Measurements from ENCODE around the gene NCS1.

DNA sequence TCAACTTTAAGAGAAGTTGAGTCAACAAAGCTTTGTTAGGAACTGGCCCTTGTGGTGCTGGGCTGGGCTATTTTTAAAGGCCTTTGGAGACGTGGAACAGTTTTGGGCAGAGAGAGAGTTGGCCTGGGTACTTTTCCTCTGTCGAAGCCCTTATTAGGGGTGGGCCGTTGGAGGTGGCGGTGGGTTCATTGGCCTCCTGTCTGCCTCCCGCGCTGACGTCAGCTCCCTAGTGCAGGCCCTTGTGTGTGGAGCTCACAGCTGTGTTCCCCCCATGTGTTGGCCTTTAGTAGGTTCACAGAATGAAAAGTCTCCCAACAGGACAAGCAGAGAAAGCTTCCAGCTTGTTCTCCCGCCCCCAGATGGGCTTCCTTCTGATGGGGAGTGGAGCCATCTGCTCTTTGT is 2.7 kb downstream of the NCS1 start:
- TF ChIP-seq ZZZ3 (IDR thresholded peaks at IDR 0.05) (no peak), REST (IDR thresholded peaks at IDR 0.05; ENCODE audit: borderline replicate concordance) (no peak), REST (CRISPR knock-in tag; IDR thresholded peaks at IDR 0.05; ENCODE audit: low read depth) (no peak), CEBPG (CRISPR knock-in tag; IDR thresholded peaks at IDR 0.05) (no peak), CEBPG (tag; conservative IDR thresholded peaks at IDR 0.05 in 1 of 2, IDR thresholded peaks at IDR 0.05 in 1 of 2) (no peak), ZNF133 (CRISPR knock-in tag; IDR thresholded peaks at IDR 0.05) (no peak), HMGXB4 (CRISPR knock-in tag; IDR thresholded peaks at IDR 0.05) (no peak), KLF13 (tag; IDR thresholded peaks at IDR 0.05; ENCODE audit: borderline replicate concordance, low read depth) (no peak), POLR2AphosphoS5 (IDR thresholded peaks at IDR 0.05; ENCODE audit: control insufficient read depth, insufficient read depth, low read depth, low read length) (no peak), DNMT1 (IDR thresholded peaks at IDR 0.05) (no peak), SREBF2 (CRISPR knock-in tag; IDR thresholded peaks at IDR 0.05) (no peak), ZNF184 (CRISPR knock-in tag; IDR thresholded peaks at IDR 0.05) (no peak)

Data from K562 (cell line).